NCI-H2196 (cell line): ENCODE data around the gene SMAD3.

ENCODE experiments used
- DNase-seq: peaks from one replicate; lab custom pipeline; 2025; ENCODE audit not compliant: unreplicated experiment; lab: John Stamatoyannopoulos, UW

The SMAD3 gene

DNA sequence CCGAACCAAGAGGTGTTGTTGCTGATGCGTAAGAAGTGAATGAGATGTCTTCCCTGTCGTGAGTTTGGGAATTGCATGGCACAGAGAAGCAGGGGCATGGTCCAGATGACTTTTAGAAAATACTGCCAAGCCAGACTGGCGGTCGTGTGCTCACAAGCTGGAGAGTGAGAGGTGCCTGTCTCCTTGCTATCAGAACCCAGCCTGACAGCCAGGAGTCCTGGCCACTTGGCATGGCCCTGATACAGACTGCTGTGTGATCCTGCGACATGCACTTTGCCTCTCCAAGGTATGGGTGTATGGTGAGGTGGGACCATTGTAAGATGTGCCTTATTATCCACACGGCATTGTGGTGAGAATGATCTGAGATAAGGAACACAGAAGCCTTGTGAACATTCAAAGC is 93.0 kb downstream of the SMAD3 start:
- no peak for DNase-seq

DNA sequence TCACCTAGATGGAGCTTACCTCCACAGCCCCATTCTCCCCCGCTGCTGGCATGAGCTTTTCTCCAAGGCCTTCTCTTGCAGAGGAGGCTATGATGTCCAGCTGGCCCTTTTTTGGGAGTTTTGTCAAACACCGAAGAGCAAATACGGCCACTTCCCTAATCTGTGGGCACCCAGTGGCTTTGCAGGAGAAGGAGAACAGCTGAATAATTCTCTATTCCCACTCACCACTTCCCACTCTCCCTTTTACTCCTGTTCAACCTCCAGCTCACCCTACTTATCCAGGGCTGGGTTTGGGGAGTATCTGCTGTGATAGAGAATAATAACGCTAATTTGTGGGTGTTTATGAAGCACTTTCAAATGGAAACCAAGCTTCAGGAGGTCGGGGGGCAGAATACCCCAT is 96.0 kb downstream of the SMAD3 start:
- DNase-seq, result no peak

- DNase-seq, result no peak
These were observed 96.5 kb downstream of the SMAD3 start for GRCh38 chr15:67161881-67162280.

GRCh38 chr15:67163180-67163579 is 97.8 kb downstream of the SMAD3 start:
- DNase-seq, result no peak

- DNase-seq, result no peak
These were observed 99.0 kb downstream of the SMAD3 start for GRCh38 chr15:67164401-67164791.

DNA sequence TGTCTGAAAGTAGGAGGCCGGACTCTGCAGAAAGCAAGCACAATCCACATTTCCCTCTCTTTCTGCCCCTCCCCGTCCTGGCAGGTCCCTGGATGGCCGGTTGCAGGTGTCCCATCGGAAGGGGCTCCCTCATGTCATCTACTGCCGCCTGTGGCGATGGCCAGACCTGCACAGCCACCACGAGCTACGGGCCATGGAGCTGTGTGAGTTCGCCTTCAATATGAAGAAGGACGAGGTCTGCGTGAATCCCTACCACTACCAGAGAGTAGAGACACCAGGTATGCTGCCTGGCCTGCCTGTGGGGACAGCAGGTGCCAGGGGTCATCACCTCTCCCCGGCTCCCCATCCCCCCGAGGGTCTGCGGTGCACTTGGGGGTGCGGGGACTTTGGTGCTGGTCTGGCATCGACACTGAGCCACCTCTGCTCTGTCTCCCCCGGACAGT is 99.4 kb downstream of the SMAD3 start:
- no peak for DNase-seq

DNA sequence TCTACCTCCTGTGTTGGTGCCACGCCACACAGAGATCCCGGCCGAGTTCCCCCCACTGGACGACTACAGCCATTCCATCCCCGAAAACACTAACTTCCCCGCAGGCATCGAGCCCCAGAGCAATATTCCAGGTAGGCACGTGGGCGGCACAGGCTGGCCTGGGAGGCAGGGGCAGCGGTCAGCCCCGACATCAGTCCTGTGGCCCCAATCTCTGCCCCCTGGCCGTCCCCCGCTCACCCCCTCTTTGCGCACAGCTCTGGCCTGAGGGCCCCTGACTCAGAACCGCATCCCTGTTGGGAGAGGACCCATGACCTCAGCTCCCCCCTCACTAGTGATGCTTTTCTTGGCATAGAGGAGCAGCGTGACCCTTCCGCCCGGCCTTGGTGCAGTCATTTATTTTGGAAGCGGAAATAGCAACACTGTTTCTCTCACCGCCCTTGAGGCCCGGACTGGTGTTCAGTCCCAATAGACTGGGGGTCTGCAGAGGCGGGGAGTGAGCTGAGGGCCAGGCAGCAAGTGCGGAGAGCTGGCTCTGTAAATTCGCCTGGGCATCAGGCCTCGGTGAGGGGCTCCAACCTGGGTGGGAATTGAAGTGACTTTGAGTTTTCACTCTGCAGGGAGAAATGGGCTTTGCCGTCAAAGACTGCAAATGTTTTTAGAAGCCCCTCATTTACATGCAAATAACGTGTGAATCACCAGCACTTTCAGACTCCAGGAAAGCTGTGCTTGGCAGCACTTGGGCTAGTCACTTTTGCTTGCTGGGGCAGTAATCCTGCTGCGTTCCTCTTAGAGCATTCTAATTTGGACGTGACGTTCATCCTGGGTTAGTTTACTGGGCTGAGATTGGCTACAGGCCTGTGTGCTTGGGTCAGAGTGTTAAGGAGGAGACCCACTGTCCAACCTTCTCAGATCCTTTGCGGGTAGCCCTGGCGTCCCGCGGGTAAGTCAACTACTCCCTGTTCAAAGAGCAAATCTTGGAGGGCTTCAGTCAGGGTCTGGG is 100.2 kb downstream of the SMAD3 start:
- no peak for DNase-seq

DNA sequence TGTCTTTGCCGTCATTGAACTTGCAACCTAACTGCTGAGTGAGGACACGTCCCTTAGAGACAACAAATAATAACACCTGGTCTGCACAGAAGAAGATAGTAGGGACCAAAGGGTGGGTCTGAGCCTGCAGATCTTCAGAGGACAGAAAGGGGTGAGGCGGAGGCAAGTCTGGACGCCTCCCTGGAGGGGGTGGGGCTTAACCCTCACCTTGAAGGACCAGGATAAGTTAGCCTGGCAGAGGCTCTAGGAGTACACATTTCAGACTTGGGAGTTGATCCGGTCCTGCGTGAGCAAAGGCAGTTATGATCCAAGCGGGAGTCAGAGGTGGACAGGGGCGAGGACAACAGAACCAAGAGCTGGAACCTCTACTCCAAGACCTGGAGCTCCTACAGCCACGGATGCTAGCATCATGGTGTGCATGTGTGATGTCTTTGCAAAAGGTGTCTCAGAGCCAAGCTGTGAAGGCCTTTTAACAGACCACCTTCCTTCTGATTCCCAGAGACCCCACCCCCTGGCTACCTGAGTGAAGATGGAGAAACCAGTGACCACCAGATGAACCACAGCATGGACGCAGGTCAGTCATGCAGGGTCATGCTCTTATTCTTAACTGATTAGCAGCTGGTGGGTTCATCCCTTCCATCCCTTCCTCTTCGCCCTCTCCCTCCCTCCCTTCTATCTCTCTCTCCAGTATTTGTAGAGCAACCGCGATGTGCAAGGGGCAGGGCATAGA is 101.0 kb downstream of the SMAD3 start:
- no peak for DNase-seq

DNA sequence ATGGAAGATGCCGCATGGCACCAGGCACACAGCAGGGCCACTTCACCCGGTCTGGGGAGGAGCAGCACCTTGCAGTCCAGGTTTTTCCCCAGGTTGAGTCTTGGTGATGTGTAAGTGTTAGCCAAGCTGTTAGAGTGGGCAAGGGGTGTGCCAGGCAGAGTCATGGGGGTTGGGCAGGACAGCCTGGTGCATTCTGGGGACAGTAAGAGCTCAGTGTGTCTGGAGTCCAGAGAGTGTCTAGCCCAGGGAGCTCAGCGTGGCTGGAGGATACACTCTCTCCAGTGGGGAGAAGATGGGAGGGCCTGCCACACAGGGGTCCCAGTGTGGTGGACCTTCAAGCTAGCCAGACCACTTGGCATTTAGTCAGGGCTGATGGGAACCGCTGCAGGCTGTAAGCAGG is 101.7 kb downstream of the SMAD3 start:
- no peak for DNase-seq

- no peak for DNase-seq
These were observed 103.3 kb downstream of the SMAD3 start for GRCh38 chr15:67168694-67169093.

DNA sequence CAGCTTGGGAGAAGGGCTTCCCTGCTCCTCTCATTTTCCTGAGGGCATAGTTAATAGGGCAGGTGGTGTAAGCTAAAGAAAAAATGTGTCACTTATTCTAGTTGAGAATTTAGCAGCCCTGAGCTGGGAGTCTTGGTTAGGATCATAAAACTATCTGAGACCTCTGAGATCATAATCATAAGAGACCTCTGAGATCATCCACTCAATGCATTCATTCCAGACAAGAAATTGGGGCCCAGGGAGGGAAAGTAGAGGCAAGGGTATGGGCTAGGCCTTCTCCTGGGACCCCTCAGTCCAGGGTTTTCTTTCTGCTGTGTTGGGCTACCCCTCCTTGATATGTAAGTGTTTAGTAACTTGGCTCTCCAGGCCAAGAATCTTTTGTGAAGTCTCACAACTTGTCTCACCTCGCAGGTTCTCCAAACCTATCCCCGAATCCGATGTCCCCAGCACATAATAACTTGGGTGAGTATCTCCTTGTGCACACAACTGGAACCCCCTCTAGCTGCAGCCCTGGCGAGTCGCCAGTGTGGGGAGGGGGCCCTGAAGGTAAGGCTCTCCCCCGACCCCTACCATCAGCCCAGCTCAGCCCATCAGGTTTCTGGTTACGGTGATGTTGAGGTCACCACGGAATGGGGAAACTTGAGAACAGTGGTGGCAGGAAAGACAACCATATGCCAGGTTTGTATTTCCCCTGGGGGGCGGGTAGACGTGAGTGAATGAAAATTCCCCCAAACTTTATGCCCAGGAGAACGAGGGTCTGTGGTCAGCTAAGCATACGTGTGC is 104.9 kb downstream of the SMAD3 start:
- DNase-seq, result no peak

- no peak for DNase-seq
These were observed 106.1 kb downstream of the SMAD3 start for GRCh38 chr15:67171471-67171870.

- no peak for DNase-seq
These were observed 106.8 kb downstream of the SMAD3 start for GRCh38 chr15:67172172-67172571.

DNA sequence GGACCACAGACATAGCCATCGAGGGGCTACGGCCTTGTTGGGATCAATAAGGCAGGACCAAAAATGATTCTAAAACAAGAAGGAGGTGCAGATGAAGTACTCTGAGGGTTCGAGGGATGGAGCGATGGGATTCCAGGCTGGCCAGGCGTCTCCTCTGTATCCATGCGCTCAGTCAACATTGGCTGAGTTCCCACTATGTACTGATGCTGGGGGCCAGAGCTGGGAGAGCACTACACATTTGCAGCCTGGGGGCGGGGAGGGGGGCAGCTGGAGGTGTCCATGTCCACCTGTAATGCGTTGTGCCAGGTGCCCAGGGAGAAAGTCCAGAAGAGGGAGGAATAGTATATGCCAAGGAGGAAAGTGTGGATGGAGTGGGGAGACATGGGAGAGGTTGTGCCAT is 107.6 kb downstream of the SMAD3 start:
- DNase-seq, result no peak

DNA sequence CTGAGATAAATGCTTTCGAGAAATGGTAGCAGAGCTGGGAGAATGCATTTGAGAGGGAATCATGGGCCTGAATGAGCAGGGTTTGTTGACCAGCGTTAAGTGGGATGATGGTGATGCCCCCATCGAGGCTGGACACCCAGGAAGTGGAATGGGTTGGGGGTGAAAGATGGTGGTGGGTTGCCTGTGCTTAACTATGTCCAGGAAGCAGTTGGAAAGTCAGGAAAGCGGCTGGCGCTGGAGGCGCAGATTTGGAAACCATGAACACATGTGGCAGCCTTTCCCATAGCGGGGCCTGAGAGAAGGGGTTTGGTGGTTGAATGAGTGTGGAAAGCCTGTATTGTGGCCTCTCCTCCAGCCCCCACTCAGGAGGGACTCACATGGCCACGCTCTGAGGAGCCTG is 108.4 kb downstream of the SMAD3 start:
- no peak for DNase-seq

GRCh38 chr15:67174446-67174845 is 109.0 kb downstream of the SMAD3 start:
- no peak for DNase-seq

- no peak for DNase-seq
These were observed 109.6 kb downstream of the SMAD3 start for GRCh38 chr15:67174864-67175573.

- no peak for DNase-seq
These were observed 110.3 kb downstream of the SMAD3 start for GRCh38 chr15:67175643-67176071.

GRCh38 chr15:67176195-67176971 is 111.0 kb downstream of the SMAD3 start:
- DNase-seq, result peak; percentile 67

GRCh38 chr15:67177752-67178151 is 112.3 kb downstream of the SMAD3 start:
- no peak for DNase-seq
